Measurements from ENCODE around the gene KCNN3.
"Not testable (repeated sequence)": the region's sequence is repeated elsewhere in the genome, so short reads cannot be mapped to it uniquely, and the experiment has no call there.

Gene KCNN3

DNA sequence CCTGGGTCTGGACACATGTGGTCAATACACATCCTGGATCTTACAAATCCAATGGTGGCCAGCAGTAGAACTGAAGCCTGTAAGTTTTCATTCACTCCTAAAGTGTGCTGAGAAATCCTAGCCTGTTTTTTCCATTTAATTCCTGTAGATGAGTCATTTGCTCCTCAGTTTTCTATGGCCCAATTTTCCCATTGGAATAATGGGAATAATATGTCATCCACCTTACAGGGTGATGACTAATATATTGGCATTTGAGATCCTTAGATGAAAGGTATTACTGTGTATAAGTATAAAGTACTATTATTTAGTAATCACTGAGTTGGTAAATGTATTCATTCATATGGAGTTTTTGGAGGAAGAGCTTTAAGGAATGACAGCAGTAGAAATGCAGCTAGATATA lies 172.4 kb downstream of the KCNN3 start:
- H3K4me3 Mint-ChIP-seq = no peak overlapping the region
- no peaks in the 10 kb centered on the region for H3K36me3 Mint-ChIP-seq (ENCODE audit: low read depth)
- H3K27me3 Mint-ChIP-seq (ENCODE audit: low read depth) = peaks cover 15% of the 10 kb centered on the region
- H3K4me1 Mint-ChIP-seq (ENCODE audit: low read depth) = peaks cover 3% of the 10 kb centered on the region
- no peak overlapping the region for H3K27ac Mint-ChIP-seq
- H3K9me3 Mint-ChIP-seq = no peaks in the 10 kb centered on the region

DNA sequence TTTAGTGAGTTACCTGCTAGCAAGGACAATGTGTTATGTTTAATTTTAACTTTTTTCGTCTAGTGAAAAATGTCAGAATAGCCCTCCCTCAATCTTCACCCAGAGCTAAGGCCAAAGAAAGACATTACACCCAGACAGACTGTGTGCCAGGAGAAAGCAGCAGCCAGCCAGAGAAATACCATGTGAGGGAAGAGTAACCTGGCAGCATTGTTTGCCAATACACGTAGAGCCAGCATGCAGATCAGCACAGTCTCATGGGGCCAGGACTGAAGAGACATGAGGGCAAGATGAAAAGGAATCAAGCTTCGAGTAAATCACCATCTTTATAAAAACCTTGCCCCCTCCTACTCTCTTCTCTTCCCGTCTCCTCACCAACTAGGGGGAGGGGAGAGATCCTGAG lies 173.6 kb downstream of the KCNN3 start:
- Mint-ChIP-seq H3K4me1 (ENCODE audit: low read depth) (peaks cover 3% of the 10 kb centered on the region), H3K27ac (no peak overlapping the region), H3K36me3 (ENCODE audit: low read depth) (no peaks in the 10 kb centered on the region), H3K9me3 (no peaks in the 10 kb centered on the region), H3K4me3 (no peak overlapping the region), H3K27me3 (ENCODE audit: low read depth) (peaks cover 20% of the 10 kb centered on the region)

DNA sequence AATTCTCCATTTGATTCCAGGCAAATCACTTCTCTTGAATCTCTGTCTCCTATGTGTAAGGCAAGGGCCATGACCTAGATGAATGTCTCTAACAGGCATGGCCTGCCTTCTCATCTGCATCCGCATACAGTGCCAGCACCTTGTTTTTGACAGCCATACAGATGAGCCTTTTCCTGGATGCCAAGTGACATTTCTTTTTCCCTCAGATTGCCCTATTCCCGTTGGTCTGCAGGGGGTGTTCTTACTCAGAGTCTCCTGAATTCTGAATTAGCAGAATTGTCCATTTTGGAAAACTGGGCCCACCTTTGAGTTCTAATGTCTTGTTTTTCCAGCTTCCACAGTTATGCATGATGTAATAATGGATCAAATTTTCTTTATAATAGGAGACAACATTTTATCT lies 174.1 kb downstream of the KCNN3 start:
- Mint-ChIP-seq H3K9me3 (no peaks in the 10 kb centered on the region), H3K4me3 (no peak overlapping the region), H3K27ac (no peak overlapping the region), H3K36me3 (ENCODE audit: low read depth) (no peaks in the 10 kb centered on the region), H3K27me3 (ENCODE audit: low read depth) (peaks cover 20% of the 10 kb centered on the region), H3K4me1 (ENCODE audit: low read depth) (peaks cover 3% of the 10 kb centered on the region)

DNA sequence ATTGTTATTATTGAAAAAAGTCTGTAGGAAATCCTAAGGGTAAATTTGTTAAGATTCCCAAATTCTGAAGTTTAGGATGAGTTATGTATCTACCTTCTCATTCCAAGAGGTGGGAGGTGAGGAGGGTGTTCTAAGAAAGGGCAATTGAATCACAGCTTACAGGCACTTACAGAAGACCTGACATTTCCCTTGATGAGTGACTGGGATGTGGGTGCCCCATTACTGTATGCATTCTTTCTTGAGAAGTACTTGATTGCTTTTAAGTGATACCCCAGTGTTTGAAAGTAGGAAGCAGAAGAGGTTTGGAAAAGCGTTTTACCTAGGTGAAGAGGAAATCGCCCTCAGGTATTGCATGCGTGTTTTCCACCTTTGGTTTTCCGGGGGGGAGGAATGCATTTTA lies 175.1 kb downstream of the KCNN3 start:
- no peaks in the 10 kb centered on the region for H3K9me3 Mint-ChIP-seq
- peaks cover 3% of the 10 kb centered on the region for H3K4me1 Mint-ChIP-seq (ENCODE audit: low read depth)
- H3K4me3 Mint-ChIP-seq = no peak overlapping the region
- H3K27ac Mint-ChIP-seq = no peak overlapping the region
- no peaks in the 10 kb centered on the region for H3K36me3 Mint-ChIP-seq (ENCODE audit: low read depth)
- peaks cover 24% of the 10 kb centered on the region for H3K27me3 Mint-ChIP-seq (ENCODE audit: low read depth)

DNA sequence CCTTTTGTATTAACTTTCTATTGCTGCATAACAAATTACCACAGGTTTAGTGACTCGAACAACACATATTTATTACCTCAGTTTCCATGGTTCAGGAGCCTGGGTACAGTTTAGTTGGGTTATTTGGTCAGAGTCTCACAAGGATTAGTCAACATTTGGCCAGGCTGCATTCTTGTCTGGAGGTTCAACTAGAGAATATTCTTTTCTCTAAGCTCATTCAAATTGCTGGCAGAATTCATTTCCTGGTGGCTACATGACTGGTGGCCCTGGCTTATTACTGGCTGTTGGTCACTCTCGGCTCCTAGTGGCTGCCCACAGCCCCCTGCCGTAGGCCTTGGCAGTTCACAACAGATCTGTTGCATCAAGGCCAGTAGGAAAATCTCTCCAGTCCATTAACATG lies 181.0 kb downstream of the KCNN3 start:
- no peak overlapping the region for H3K27ac Mint-ChIP-seq
- no peak overlapping the region for H3K4me3 Mint-ChIP-seq
- H3K27me3 Mint-ChIP-seq (ENCODE audit: low read depth) = peaks cover 37% of the 10 kb centered on the region
- no peaks in the 10 kb centered on the region for H3K4me1 Mint-ChIP-seq (ENCODE audit: low read depth)
- no peaks in the 10 kb centered on the region for H3K36me3 Mint-ChIP-seq (ENCODE audit: low read depth)
- H3K9me3 Mint-ChIP-seq = no peaks in the 10 kb centered on the region

DNA sequence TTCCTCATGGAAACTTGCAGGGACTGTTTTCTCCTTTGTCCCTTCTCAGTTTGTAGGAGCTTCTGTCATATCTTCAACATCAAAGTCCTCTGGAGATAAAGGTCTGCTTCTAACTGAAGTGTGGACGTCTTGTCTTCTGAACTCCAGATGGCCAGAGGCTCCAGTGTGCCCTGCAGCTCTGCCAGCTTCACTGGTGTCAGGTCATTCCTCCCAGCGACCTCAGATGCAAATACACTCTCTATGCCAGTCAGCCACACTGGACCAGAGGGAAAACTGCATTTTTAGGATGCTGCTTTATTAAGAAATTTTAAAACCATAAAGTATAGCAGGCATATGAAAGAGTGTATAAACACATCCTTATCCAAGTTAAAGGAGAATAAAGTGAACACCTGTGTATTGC lies 183.6 kb downstream of the KCNN3 start:
- Mint-ChIP-seq H3K36me3 (ENCODE audit: low read depth) (no peaks in the 10 kb centered on the region), H3K4me1 (ENCODE audit: low read depth) (peaks cover 3% of the 10 kb centered on the region), H3K4me3 (no peak overlapping the region), H3K9me3 (no peaks in the 10 kb centered on the region), H3K27ac (no peak overlapping the region), H3K27me3 (ENCODE audit: low read depth) (peaks cover 32% of the 10 kb centered on the region)

DNA sequence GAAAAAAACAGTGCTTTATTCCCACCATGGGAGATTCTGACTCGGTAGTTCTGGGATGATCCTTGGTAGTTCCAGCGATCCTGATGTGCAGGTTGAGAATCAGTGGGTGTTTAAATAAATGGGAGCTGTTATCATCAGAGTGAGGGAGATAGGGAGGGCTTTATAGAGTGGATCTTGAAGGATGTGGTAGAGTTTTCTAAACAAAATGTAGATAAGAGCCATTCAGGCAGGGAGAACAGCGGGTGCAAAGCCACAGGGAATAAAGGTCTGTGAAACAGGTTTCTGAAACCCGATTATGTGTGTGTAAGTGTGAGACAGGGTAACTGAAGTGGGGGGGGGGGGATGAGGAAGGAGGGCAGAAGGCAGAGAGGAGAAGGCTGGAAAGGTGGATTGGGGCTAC lies 186.3 kb downstream of the KCNN3 start:
- Mint-ChIP-seq H3K27ac (no peak overlapping the region), H3K4me1 (ENCODE audit: low read depth) (peaks cover 4% of the 10 kb centered on the region), H3K27me3 (ENCODE audit: low read depth) (peaks cover 25% of the 10 kb centered on the region), H3K4me3 (no peak overlapping the region), H3K9me3 (peaks cover 2% of the 10 kb centered on the region), H3K36me3 (ENCODE audit: low read depth) (peaks cover 1% of the 10 kb centered on the region)

DNA sequence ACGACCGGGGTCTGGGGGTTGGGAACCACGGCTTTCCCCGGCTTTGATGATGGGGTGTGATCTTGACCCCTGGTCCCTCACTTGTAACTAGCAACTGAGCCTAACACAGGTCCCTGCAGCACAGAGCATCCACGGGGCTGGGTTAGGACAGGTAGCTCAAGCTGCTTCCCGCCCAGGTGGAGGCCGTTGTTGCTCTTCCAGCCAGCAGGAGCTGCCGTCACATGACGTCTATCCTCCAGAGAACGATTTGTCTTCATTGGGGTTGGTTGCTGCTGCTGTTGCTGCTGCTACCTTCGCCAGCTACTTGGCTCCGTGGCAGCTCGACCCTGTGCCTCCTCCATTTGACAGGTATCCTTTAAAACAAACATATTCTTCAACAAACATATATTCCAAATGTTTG lies 187.8 kb downstream of the KCNN3 start:
- Mint-ChIP-seq H3K4me1 (ENCODE audit: low read depth) (peaks cover 4% of the 10 kb centered on the region), H3K4me3 (no peak overlapping the region), H3K27me3 (ENCODE audit: low read depth) (peaks cover 16% of the 10 kb centered on the region), H3K9me3 (peaks cover 3% of the 10 kb centered on the region), H3K36me3 (ENCODE audit: low read depth) (peaks cover 3% of the 10 kb centered on the region), H3K27ac (no peak overlapping the region)

DNA sequence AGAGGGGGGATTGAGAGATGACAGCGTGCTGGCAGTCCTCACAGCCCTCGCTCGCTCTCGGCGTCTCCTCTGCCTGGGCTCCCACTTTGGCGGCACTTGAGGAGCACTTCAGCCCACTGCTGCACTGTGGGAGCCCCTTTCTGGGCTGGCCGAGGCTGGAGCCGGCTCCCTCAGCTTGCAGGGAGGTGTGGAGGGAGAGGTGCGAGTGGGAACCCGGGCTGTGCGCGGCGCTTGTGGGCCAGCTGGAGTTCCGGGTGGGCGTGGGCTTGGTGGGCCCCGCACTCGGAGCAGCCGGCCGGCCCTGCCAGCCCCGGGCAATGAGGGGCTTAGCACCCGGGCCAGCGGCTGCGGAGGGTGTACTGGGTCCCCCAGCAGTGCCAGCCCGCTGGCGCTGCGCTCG lies 192.2 kb downstream of the KCNN3 start:
- H3K27ac Mint-ChIP-seq; H3K36me3 Mint-ChIP-seq (ENCODE audit: low read depth); H3K4me3 Mint-ChIP-seq; H3K4me1 Mint-ChIP-seq (ENCODE audit: low read depth); H3K9me3 Mint-ChIP-seq; H3K27me3 Mint-ChIP-seq (ENCODE audit: low read depth): not testable (repeated sequence)

DNA sequence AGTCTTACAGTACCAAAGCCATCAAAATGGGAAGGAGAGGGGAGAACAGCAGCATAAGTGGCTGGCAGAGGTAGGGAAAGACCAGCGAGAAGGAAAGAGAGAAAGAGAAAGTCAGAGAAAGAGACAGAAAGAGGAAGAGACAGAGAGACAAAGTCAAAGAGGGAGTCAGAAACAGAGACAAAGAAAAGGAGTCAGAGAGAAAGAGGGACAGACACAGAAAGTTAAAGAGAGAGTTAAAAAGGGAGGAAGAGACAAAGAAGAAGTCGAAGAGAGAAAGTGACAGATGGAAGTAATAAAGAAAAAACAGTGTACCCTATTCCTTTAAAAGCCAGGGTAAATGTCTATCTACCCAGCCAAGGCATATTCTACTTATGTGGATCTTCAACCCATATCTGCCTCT lies 193.2 kb downstream of the KCNN3 start:
- not testable (repeated sequence) for H3K9me3 Mint-ChIP-seq; H3K27ac Mint-ChIP-seq; H3K4me3 Mint-ChIP-seq; H3K27me3 Mint-ChIP-seq (ENCODE audit: low read depth); H3K36me3 Mint-ChIP-seq (ENCODE audit: low read depth)
- H3K4me1 Mint-ChIP-seq (ENCODE audit: low read depth) = peaks cover 12% of the 10 kb centered on the region

DNA sequence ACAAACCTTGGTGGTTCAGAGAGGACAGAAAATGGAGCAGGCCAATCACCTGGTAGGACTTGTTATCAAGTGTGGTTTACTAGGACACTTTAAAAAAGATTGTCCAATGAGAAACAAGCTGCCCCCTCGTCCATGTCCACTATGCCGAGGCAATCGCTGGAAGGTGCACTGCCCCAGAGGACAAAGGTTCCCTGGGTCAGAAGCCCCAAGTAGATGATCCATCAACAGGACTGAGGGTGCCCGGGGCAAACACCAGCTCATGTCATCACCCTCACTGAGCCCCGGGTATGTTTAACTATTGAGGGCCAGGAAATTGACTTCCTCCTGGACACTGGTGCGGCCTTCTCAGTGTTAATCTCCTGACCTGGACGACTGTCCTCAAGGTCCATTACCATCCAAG lies 195.6 kb downstream of the KCNN3 start:
- H3K4me3 Mint-ChIP-seq = not testable (repeated sequence)

DNA sequence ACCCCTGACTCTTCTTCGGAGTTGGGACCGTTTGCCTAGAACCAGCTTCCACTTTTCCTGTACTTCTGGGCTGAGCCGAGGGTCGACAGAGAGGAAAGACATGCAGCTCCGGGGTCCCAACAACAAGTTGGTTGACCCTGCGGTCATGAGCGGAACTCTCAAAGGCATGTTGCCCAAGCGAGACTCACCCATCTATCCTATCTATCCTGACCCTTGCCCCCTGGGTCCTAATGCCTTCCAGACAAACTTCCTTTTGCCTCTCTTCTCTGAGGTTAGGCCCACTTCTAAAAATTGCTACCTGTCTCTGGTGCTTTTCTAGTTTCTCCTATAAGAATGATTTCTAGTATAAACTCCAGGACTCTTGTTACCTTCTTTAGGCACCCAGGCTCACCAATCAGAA lies 197.8 kb downstream of the KCNN3 start:
- not testable (repeated sequence) for H3K27ac Mint-ChIP-seq; H3K4me3 Mint-ChIP-seq; H3K9me3 Mint-ChIP-seq; H3K36me3 Mint-ChIP-seq (ENCODE audit: low read depth); H3K27me3 Mint-ChIP-seq (ENCODE audit: low read depth)
- H3K4me1 Mint-ChIP-seq (ENCODE audit: low read depth) = peaks cover 15% of the 10 kb centered on the region

More for the DNA sequence above, 195.6 kb downstream of the KCNN3 start:
- H3K9me3 Mint-ChIP-seq; H3K36me3 Mint-ChIP-seq (ENCODE audit: low read depth); H3K27me3 Mint-ChIP-seq (ENCODE audit: low read depth); H3K27ac Mint-ChIP-seq: not testable (repeated sequence)
- peaks cover 16% of the 10 kb centered on the region for H3K4me1 Mint-ChIP-seq (ENCODE audit: low read depth)

DNA sequence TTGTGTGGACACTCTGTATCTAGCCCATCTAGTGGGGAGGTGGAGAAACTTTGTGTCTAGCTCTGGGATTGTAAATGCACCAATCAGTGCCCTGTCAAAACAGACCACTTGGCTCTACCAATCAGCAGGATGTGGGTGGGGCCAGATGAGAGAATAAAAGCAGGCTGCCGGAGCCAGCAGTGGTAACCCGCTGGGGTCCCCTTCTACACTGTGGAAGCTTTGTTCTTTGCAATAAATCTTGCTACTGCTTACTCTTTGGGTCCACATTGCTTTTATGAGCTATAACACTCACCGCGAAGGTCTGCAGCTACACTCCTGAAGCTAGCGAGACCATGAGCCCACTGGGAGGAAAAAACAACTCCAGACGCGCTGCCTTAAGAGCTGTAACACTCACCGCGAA lies 198.7 kb downstream of the KCNN3 start:
- not testable (repeated sequence) for H3K27me3 Mint-ChIP-seq (ENCODE audit: low read depth); H3K9me3 Mint-ChIP-seq; H3K36me3 Mint-ChIP-seq (ENCODE audit: low read depth); H3K27ac Mint-ChIP-seq; H3K4me3 Mint-ChIP-seq
- peaks cover 12% of the 10 kb centered on the region for H3K4me1 Mint-ChIP-seq (ENCODE audit: low read depth)

DNA sequence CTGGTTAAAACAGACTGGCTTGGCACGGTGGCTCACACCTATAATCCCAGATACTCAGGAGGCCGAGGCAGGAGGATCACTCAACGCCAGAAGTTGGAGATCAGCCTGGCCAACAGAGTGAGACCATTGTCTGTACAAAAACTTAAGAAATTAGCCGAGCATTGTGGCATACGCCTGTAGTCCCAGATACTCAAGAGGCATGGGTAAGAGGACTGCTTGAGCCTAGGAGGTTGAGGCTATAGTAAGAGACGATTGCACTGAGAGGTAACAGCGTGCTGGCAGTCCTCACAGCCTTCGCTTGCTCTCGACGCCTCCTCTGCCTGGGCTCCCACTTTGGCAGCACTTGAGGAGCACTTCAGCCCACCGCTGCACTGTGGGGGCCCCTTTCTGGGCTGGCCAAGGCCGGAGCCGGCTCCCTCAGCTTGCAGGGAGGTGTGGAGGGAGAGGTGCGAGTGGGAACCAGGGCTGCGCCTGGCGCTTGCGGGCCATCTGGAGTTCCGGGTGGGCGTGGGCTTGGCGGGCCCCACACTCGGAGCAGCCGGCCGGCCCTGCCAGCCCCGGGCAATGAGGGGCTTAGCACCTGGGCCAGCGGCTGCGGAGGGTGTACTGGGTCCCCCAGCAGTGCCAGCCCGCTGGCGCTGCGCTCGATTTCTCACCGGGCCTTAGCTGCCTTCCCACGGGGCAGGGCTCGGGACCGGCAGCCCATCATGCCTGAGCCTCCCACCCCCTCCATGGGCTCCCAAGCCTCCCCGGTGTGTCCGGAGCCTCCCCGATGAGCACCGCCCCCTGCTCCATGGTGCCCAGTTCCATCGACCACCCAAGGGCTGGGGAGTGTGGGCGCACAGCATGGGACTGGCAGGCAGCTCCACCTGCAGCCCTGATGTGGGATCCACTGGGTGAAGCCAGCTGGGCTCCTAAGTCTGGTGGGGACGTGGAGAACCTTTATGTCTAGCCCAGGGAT lies 199.5 kb downstream of the KCNN3 start:
- not testable (repeated sequence) for H3K36me3 Mint-ChIP-seq (ENCODE audit: low read depth); H3K27me3 Mint-ChIP-seq (ENCODE audit: low read depth); H3K9me3 Mint-ChIP-seq; H3K4me3 Mint-ChIP-seq; H3K27ac Mint-ChIP-seq
- peaks cover 12% of the 10 kb centered on the region for H3K4me1 Mint-ChIP-seq (ENCODE audit: low read depth)

DNA sequence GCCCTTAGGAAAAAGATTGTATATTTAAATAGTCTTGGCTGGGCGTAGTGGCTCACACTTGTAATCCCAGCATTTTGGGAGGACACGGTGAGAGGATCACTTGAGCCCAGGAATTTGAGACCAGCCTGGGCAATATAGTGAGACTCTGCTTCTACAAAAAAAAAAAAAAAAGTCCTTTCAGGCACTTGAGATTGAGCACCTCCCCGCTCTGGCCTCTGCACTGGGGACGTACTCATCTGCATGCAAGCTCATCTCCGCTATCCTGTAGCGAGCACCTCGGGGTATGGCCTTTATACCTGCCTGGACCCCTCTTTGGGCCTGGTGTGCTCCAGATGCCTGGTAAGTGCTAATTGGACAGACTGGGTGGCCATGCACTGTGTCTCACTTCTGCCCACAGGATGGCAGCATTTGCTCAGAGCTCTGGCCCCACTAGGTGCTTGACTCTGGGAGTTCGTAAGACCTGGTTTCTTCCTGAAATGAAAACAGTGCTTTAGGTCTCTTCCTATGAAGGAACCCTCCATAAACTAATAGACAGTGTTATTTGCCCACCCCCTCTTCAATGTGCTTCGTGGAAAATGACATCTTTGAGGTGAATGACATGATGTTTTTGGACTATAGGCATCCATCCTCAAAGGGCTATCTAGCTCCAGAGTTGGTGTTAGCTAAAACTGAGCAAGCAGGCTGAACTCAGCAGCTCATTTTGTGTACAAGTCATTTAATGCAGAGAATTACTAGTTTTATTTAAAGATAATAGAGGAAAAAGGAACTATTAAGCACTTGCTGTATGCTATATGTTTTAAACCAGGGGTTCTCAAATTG lies 200.4 kb downstream of the KCNN3 start:
- Mint-ChIP-seq H3K9me3 (no peaks in the 10 kb centered on the region), H3K4me3 (no peak overlapping the region), H3K36me3 (ENCODE audit: low read depth) (no peaks in the 10 kb centered on the region), H3K27me3 (ENCODE audit: low read depth) (no peaks in the 10 kb centered on the region), H3K27ac (no peak overlapping the region), H3K4me1 (ENCODE audit: low read depth) (peaks cover 12% of the 10 kb centered on the region)
